ENCODE results near the gene GSTO1.

DNA sequence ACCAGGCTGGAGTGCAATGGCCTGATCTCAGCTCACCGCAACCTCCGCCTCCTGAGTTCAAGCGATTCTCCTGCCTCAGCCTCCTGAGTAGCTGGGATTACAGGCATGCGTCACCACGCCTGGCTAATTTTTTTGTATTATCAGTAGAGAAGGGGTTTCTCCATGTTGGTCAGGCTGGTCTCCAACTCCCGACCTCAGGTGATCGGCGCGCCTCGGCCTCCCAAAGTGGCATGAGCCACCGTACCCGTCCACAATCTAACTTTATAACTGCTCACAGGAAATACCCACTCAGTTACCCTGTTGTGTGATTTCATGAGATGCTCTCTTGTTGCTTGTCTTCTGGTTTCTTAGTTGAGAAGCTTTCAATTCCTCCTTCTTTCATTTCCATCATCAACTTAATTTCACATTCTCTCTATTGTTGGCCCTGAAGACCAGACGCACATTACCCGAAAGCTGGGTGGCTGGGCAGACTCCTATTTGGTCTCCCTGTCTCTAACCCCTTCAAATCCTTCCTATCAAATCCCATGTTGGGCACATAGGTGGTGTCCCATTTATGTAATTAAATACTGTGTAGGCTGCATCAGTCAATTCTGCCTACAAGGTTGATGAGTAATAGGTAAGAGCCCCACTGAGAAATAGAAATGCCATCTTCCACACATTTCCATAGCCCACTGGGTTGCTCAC lies 13.2 kb downstream of the GSTO1 start:
- TF ChIP-seq, protein P1, sequence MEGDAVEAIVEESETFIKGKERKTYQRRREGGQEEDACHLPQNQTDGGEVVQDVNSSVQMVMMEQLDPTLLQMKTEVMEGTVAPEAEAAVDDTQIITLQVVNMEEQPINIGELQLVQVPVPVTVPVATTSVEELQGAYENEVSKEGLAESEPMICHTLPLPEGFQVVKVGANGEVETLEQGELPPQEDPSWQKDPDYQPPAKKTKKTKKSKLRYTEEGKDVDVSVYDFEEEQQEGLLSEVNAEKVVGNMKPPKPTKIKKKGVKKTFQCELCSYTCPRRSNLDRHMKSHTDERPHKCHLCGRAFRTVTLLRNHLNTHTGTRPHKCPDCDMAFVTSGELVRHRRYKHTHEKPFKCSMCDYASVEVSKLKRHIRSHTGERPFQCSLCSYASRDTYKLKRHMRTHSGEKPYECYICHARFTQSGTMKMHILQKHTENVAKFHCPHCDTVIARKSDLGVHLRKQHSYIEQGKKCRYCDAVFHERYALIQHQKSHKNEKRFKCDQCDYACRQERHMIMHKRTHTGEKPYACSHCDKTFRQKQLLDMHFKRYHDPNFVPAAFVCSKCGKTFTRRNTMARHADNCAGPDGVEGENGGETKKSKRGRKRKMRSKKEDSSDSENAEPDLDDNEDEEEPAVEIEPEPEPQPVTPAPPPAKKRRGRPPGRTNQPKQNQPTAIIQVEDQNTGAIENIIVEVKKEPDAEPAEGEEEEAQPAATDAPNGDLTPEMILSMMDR (IDR thresholded peaks at IDR 0.05), result no peak
- TF ChIP-seq POLR2A (IDR thresholded peaks at IDR 0.05), result no peak

All from adrenal gland (tissue), 5 donors.